ENCODE data around the gene TMEM161B.
"Not testable (repeated sequence)": the region's sequence is repeated elsewhere in the genome, so short reads cannot be mapped to it uniquely, and the experiment has no call there.

TMEM161B gene

GRCh38 chr5:88251048-88251711 is 17.5 kb downstream of the TMEM161B start:
- H3K27ac ChIP-seq (ENCODE audit: insufficient read depth, low read depth, low read length, poor library complexity, severe bottlenecking) = no peak overlapping the region

GRCh38 chr5:88250010-88250409 is 18.6 kb downstream of the TMEM161B start:
- WGBS, 2 experiments = 93 to 96% methylated on average over 2 of the region's 2 CpGs
- no peaks in the 10 kb centered on the region for H3K9me3 ChIP-seq (ENCODE audit: control insufficient read depth, low read length)
- H3K27me3 ChIP-seq (ENCODE audit: control insufficient read depth, insufficient read depth, low read length, poor library complexity, severe bottlenecking) = no peaks in the 10 kb centered on the region
- no peaks in the 10 kb centered on the region for H3K36me3 ChIP-seq (ENCODE audit: control insufficient read depth, insufficient read depth, low read length)
- H3K27ac ChIP-seq (ENCODE audit: insufficient read depth, low read depth, low read length, poor library complexity, severe bottlenecking) = no peak overlapping the region
- peaks cover 7% of the 10 kb centered on the region for H3K4me1 ChIP-seq (ENCODE audit: control insufficient read depth, insufficient read depth, low read length)
- no peak overlapping the region for H3K4me3 ChIP-seq (ENCODE audit: insufficient read depth, low read depth, low read length)

More at GRCh38 chr5:88251048-88251711, 17.5 kb downstream of the TMEM161B start:
- 86 to 95% methylated on average over 2 of the region's 2 CpGs for WGBS, 2 experiments
- Histone ChIP-seq H3K4me3 (ENCODE audit: insufficient read depth, low read depth, low read length) (no peak overlapping the region), H3K36me3 (ENCODE audit: control insufficient read depth, insufficient read depth, low read length) (no peaks in the 10 kb centered on the region), H3K27me3 (ENCODE audit: control insufficient read depth, insufficient read depth, low read length, poor library complexity, severe bottlenecking) (no peaks in the 10 kb centered on the region), H3K9me3 (ENCODE audit: control insufficient read depth, low read length) (no peaks in the 10 kb centered on the region), H3K4me1 (ENCODE audit: control insufficient read depth, insufficient read depth, low read length) (peaks cover 7% of the 10 kb centered on the region)

GRCh38 chr5:88248743-88249540 is 19.7 kb downstream of the TMEM161B start:
- Histone ChIP-seq H3K4me3 (ENCODE audit: insufficient read depth, low read depth, low read length) (no peak overlapping the region), H3K9me3 (ENCODE audit: control insufficient read depth, low read length) (no peaks in the 10 kb centered on the region), H3K27me3 (ENCODE audit: control insufficient read depth, insufficient read depth, low read length, poor library complexity, severe bottlenecking) (no peaks in the 10 kb centered on the region), H3K36me3 (ENCODE audit: control insufficient read depth, insufficient read depth, low read length) (no peaks in the 10 kb centered on the region), H3K27ac (ENCODE audit: insufficient read depth, low read depth, low read length, poor library complexity, severe bottlenecking) (no peak overlapping the region), H3K4me1 (ENCODE audit: control insufficient read depth, insufficient read depth, low read length) (peaks cover 7% of the 10 kb centered on the region)
- WGBS, 2 experiments = 71 to 93% methylated on average over 1 to 2 of the region's 2 CpGs

- Histone ChIP-seq H3K36me3 (ENCODE audit: control insufficient read depth, insufficient read depth, low read length) (no peaks in the 10 kb centered on the region), H3K9me3 (ENCODE audit: control insufficient read depth, low read length) (no peaks in the 10 kb centered on the region), H3K27ac (ENCODE audit: insufficient read depth, low read depth, low read length, poor library complexity, severe bottlenecking) (no peak overlapping the region), H3K4me3 (ENCODE audit: insufficient read depth, low read depth, low read length) (no peak overlapping the region), H3K4me1 (ENCODE audit: control insufficient read depth, insufficient read depth, low read length) (peaks cover 7% of the 10 kb centered on the region), H3K27me3 (ENCODE audit: control insufficient read depth, insufficient read depth, low read length, poor library complexity, severe bottlenecking) (no peaks in the 10 kb centered on the region)
- 86 to 90% methylated on average over 3 of the region's 3 CpGs for WGBS, 2 experiments
These were observed 20.6 kb downstream of the TMEM161B start for GRCh38 chr5:88248094-88248493.

GRCh38 chr5:88245893-88246244 is 22.8 kb downstream of the TMEM161B start:
- H3K27ac ChIP-seq (ENCODE audit: insufficient read depth, low read depth, low read length, poor library complexity, severe bottlenecking) = no peak overlapping the region
- H3K9me3 ChIP-seq (ENCODE audit: control insufficient read depth, low read length) = no peaks in the 10 kb centered on the region
- H3K36me3 ChIP-seq (ENCODE audit: control insufficient read depth, insufficient read depth, low read length) = no peaks in the 10 kb centered on the region

GRCh38 chr5:88245241-88245892 is 23.3 kb downstream of the TMEM161B start:
- no peaks in the 10 kb centered on the region for H3K9me3 ChIP-seq (ENCODE audit: control insufficient read depth, low read length)
- no peak overlapping the region for H3K4me3 ChIP-seq (ENCODE audit: insufficient read depth, low read depth, low read length)
- no peak overlapping the region for H3K27ac ChIP-seq (ENCODE audit: insufficient read depth, low read depth, low read length, poor library complexity, severe bottlenecking)
- peaks cover 7% of the 10 kb centered on the region for H3K4me1 ChIP-seq (ENCODE audit: control insufficient read depth, insufficient read depth, low read length)
- no CpG with 5 or more reads among the region's 1 CpG for WGBS, 2 experiments
- H3K36me3 ChIP-seq (ENCODE audit: control insufficient read depth, insufficient read depth, low read length) = no peaks in the 10 kb centered on the region
- no peaks in the 10 kb centered on the region for H3K27me3 ChIP-seq (ENCODE audit: control insufficient read depth, insufficient read depth, low read length, poor library complexity, severe bottlenecking)

More at GRCh38 chr5:88245893-88246244, 22.8 kb downstream of the TMEM161B start:
- no peaks in the 10 kb centered on the region for H3K27me3 ChIP-seq (ENCODE audit: control insufficient read depth, insufficient read depth, low read length, poor library complexity, severe bottlenecking)
- no peak overlapping the region for H3K4me3 ChIP-seq (ENCODE audit: insufficient read depth, low read depth, low read length)
- H3K4me1 ChIP-seq (ENCODE audit: control insufficient read depth, insufficient read depth, low read length) = peaks cover 7% of the 10 kb centered on the region

GRCh38 chr5:88244686-88245085 is 24.0 kb downstream of the TMEM161B start:
- no peaks in the 10 kb centered on the region for H3K36me3 ChIP-seq (ENCODE audit: control insufficient read depth, insufficient read depth, low read length)
- no peak overlapping the region for H3K27ac ChIP-seq (ENCODE audit: insufficient read depth, low read depth, low read length, poor library complexity, severe bottlenecking)
- H3K27me3 ChIP-seq (ENCODE audit: control insufficient read depth, insufficient read depth, low read length, poor library complexity, severe bottlenecking) = no peaks in the 10 kb centered on the region
- WGBS, 2 experiments = 79 to 91% methylated on average over 2 of the region's 2 CpGs
- peaks cover 7% of the 10 kb centered on the region for H3K4me1 ChIP-seq (ENCODE audit: control insufficient read depth, insufficient read depth, low read length)
- H3K9me3 ChIP-seq (ENCODE audit: control insufficient read depth, low read length) = no peaks in the 10 kb centered on the region
- no peak overlapping the region for H3K4me3 ChIP-seq (ENCODE audit: insufficient read depth, low read depth, low read length)

GRCh38 chr5:88243493-88243892 is 25.2 kb downstream of the TMEM161B start:
- 82 to 88% methylated on average over 2 of the region's 2 CpGs for WGBS, 2 experiments
- H3K27ac ChIP-seq (ENCODE audit: insufficient read depth, low read depth, low read length, poor library complexity, severe bottlenecking); H3K27me3 ChIP-seq (ENCODE audit: control insufficient read depth, insufficient read depth, low read length, poor library complexity, severe bottlenecking); H3K4me1 ChIP-seq (ENCODE audit: control insufficient read depth, insufficient read depth, low read length); H3K4me3 ChIP-seq (ENCODE audit: insufficient read depth, low read depth, low read length); H3K9me3 ChIP-seq (ENCODE audit: control insufficient read depth, low read length); H3K36me3 ChIP-seq (ENCODE audit: control insufficient read depth, insufficient read depth, low read length): not testable (repeated sequence)

GRCh38 chr5:88238732-88239131 is 29.9 kb downstream of the TMEM161B start:
- Histone ChIP-seq H3K4me1 (ENCODE audit: control insufficient read depth, insufficient read depth, low read length) (peaks cover 10% of the 10 kb centered on the region), H3K4me3 (ENCODE audit: insufficient read depth, low read depth, low read length) (no peak overlapping the region), H3K36me3 (ENCODE audit: control insufficient read depth, insufficient read depth, low read length) (no peaks in the 10 kb centered on the region), H3K9me3 (ENCODE audit: control insufficient read depth, low read length) (no peaks in the 10 kb centered on the region), H3K27me3 (ENCODE audit: control insufficient read depth, insufficient read depth, low read length, poor library complexity, severe bottlenecking) (no peaks in the 10 kb centered on the region), H3K27ac (ENCODE audit: insufficient read depth, low read depth, low read length, poor library complexity, severe bottlenecking) (no peak overlapping the region)
- WGBS, 2 experiments = 86 to 93% methylated on average over 2 to 4 of the region's 4 CpGs

Data from ectodermal cell (in vitro differentiated cells).